HG03039 (cell line): ENCODE data around the gene MSLN.
A peak's percentile ranks its signal among the peaks of the same experiment; 100 is the strongest.

Experiments used
- ATAC-seq: cut with Tn5 transposase; IDR thresholded peaks from one replicate; pipeline ENCODE4 v1.9.1; 2021; ENCODE audit warnings: mild to moderate bottlenecking, moderate library complexity; ENCODE audit not compliant: unreplicated experiment

MSLN gene

GRCh38 chr16:801584-802363 lies 41.2 kb downstream of the MSLN start:
- no peak for ATAC-seq

GRCh38 chr16:802461-802860 lies 41.9 kb downstream of the MSLN start:
- ATAC-seq = no peak

GRCh38 chr16:802914-803753 lies 42.6 kb downstream of the MSLN start:
- ATAC-seq = no peak

- ATAC-seq = no peak
These were observed 43.2 kb downstream of the MSLN start for GRCh38 chr16:803754-804080.

GRCh38 chr16:804193-805048 lies 43.9 kb downstream of the MSLN start:
- no peak for ATAC-seq

GRCh38 chr16:805474-805873 lies 44.9 kb downstream of the MSLN start:
- no peak for ATAC-seq

GRCh38 chr16:807347-808084 lies 47.0 kb downstream of the MSLN start:
- ATAC-seq = peak; percentile 69

GRCh38 chr16:808085-808386 lies 47.5 kb downstream of the MSLN start:
- no peak for ATAC-seq

- ATAC-seq = no peak
These were observed 52.8 kb downstream of the MSLN start for GRCh38 chr16:813204-813915.

GRCh38 chr16:813916-814412 lies 53.4 kb downstream of the MSLN start:
- ATAC-seq = no peak

- ATAC-seq = no peak
These were observed 54.4 kb downstream of the MSLN start for GRCh38 chr16:814974-815373.

GRCh38 chr16:815861-816260 lies 55.3 kb downstream of the MSLN start:
- no peak for ATAC-seq

GRCh38 chr16:817001-817906 lies 56.7 kb downstream of the MSLN start:
- ATAC-seq = no peak

- no peak for ATAC-seq
These were observed 57.6 kb downstream of the MSLN start for GRCh38 chr16:818132-818531.
